ENCODE data around the gene SDR42E2. TPM values are rescaled to one million over a fixed set of nuclear protein-coding genes. Genes with fewer than 3 reads are reported as not detected.

SDR42E2 gene
- total and polyA plus RNA-seq, 2 of the 8 experiments (the other 6 are each of a cell fraction or from before 2014, with no cell fraction given): 0.08 TPM; not detected in 1

GRCh38 chr16:22161999-22162655, at the start of gene SDR42E2 (continued):
- TF ChIP-seq EGR1 (IDR thresholded peaks at IDR 0.05; ENCODE audit: borderline replicate concordance, low read depth, low read length): 0 out of 2 replicates have a peak, but pooled peaks have one; percentile 18
